K562 treated with DMSO at 1 percent for 48 hours (cell line): ENCODE measurements around the gene NIT1. TPM values are rescaled to one million over a fixed set of nuclear protein-coding genes. Genes with fewer than 3 reads are reported as not detected.

ENCODE experiments used
- total RNA-seq: library from RNA; unstranded; fragments of 300-600 nt; gene quantifications from 2 replicates; pipeline ENCODE4 v1.2.3, GENCODE V29; 2022; ENCODE audit warnings: low replicate concordance; ENCODE audit errors: extremely low read depth

Gene NIT1
- not detected in 2 replicates for total RNA-seq

GRCh38 chr1:161117759-161118581, at the start of gene NIT1, which contains the start of gene PFDN2:
Gene NIT1, plus strand, starts transcription at chr1:161118105. Its CDS starts 72 bp downstream, at chr1:161118177.
Gene PFDN2, minus strand, starts transcription at chr1:161118037. Its CDS starts 11 bp downstream, at chr1:161118026.

GRCh38 chr1:161069731-161070270, 48.1 kb upstream of the NIT1 start, which contains the start of gene ARHGAP30:
Gene ARHGAP30, minus strand, starts transcription at chr1:161069891. Its CDS starts 267 bp downstream, at chr1:161069624.

GRCh38 chr1:161089251-161089924, 28.5 kb upstream of the NIT1 start, which contains the start of gene NECTIN4:
Gene NECTIN4, minus strand, starts transcription at chr1:161089558. Its CDS starts 262 bp downstream, at chr1:161089296.

GRCh38 chr1:161098210-161099068, 19.5 kb upstream of the NIT1 start, which contains the start of gene KLHDC9:
Gene KLHDC9, plus strand, starts transcription at chr1:161098361. Its CDS starts 175 bp downstream, at chr1:161098536.

GRCh38 chr1:161132410-161133219, 14.7 kb downstream of the NIT1 start, which contains the start of gene DEDD:
Gene DEDD, minus strand, starts transcription at chr1:161132667. Its CDS starts 8,205 bp downstream, at chr1:161124462.

GRCh38 chr1:161153682-161154337, 35.9 kb downstream of the NIT1 start, which contains the start of gene UFC1:
Gene UFC1, plus strand, starts transcription at chr1:161153978. Its CDS starts 20 bp downstream, at chr1:161153998.

GRCh38 chr1:161159087-161159912, 41.4 kb downstream of the NIT1 start, which contains the start of gene USP21:
Gene USP21, plus strand, starts transcription at chr1:161159500. Its CDS starts 1,141 bp downstream, at chr1:161160641.

GRCh38 chr1:161165742-161166668, 48.1 kb downstream of the NIT1 start, which contains the start of gene PPOX:
Gene PPOX, plus strand, starts transcription at chr1:161166426. Its CDS starts 422 bp downstream, at chr1:161166848.

Other genes starting within 250 kb of the NIT1 start
- gene ITLN1, start 232.9 kb upstream of the NIT1 start, total RNA-seq = not detected in 2 replicates
- not detected in 2 replicates for gene ITLN2, start 163.3 kb upstream of the NIT1 start, total RNA-seq
- gene F11R, start 97.0 kb upstream of the NIT1 start, total RNA-seq = not detected in 2 replicates
- gene TSTD1, start 79.1 kb upstream of the NIT1 start, total RNA-seq = not detected in 2 replicates
- gene USF1, start 72.1 kb upstream of the NIT1 start, total RNA-seq = not detected in 2 replicates
- not detected in 2 replicates for gene ARHGAP30, start 48.2 kb upstream of the NIT1 start, total RNA-seq
- not detected in 2 replicates for gene NECTIN4, start 28.5 kb upstream of the NIT1 start, total RNA-seq
- not detected in 2 replicates for gene KLHDC9, start 19.7 kb upstream of the NIT1 start, total RNA-seq
- not detected in 2 replicates for gene PFDN2, start 68 bp upstream of the NIT1 start, total RNA-seq
- gene DEDD, start 14.6 kb downstream of the NIT1 start, total RNA-seq = not detected in 2 replicates
- 444 TPM in 1 of 2 replicates, not detected in the other for gene UFC1, start 35.9 kb downstream of the NIT1 start, total RNA-seq
- not detected in 2 replicates for gene USP21, start 41.4 kb downstream of the NIT1 start, total RNA-seq
- not detected in 2 replicates for gene PPOX, start 48.3 kb downstream of the NIT1 start, total RNA-seq
- gene B4GALT3, start 59.4 kb downstream of the NIT1 start, total RNA-seq = not detected in 2 replicates
- not detected in 2 replicates for gene ADAMTS4, start 80.9 kb downstream of the NIT1 start, total RNA-seq
- gene NDUFS2, start 84.3 kb downstream of the NIT1 start, total RNA-seq = not detected in 2 replicates
- not detected in 2 replicates for gene FCER1G, start 97.2 kb downstream of the NIT1 start, total RNA-seq
- gene APOA2, start 105.5 kb downstream of the NIT1 start, total RNA-seq = not detected in 2 replicates
- not detected in 2 replicates for gene TOMM40L, start 108.0 kb downstream of the NIT1 start, total RNA-seq
- not detected in 2 replicates for gene NR1I3, start 120.1 kb downstream of the NIT1 start, total RNA-seq
- not detected in 2 replicates for gene PCP4L1, start 140.6 kb downstream of the NIT1 start, total RNA-seq
- gene MPZ, start 191.9 kb downstream of the NIT1 start, total RNA-seq = not detected in 2 replicates
- gene SDHC, start 196.3 kb downstream of the NIT1 start, total RNA-seq = not detected in 2 replicates
- gene CFAP126, start 249.8 kb downstream of the NIT1 start, total RNA-seq = not detected in 2 replicates